HEK293 (cell line): Measurements from ENCODE around the gene LIMCH1.

Experiments used
- CTCF ChIA-PET: fragments of 350-600 bp; formaldehyde crosslinking; extraction: SDS; loops from one replicate; lab custom pipeline; 2021; ENCODE audit warnings: antibody characterized with exemption; lab: Yijun Ruan, JAX
- POLR2A ChIA-PET: fragments of 300-600 bp; formaldehyde crosslinking; extraction: SDS; loops from one replicate; lab custom pipeline; 2020; ENCODE audit warnings: antibody characterized with exemption, inconsistent platforms; lab: Yijun Ruan, JAX
- H3K27ac ChIP-seq: fragments of 200-500 bp; sonication (Bioruptor generic); 2 replicates; pipeline ENCODE4 v1.5.1; 2014; ENCODE audit warnings: low read depth, low read length, control low read depth, inconsistent platforms; ENCODE audit errors: extremely low read depth
- H3K36me3 ChIP-seq, 2 experiments: fragments of 200-500 bp in 1 of 2; sonication (Bioruptor generic) in 1 of 2; 1 replicate in 1 of 2; 2 replicates in 1 of 2; pipeline ENCODE4 v1.5.1; 2014 to 2017; ENCODE audit warnings: inconsistent platforms in 2 of 2, low read length in 2 of 2; ENCODE audit not compliant: control insufficient read depth in 2 of 2, insufficient read depth in 1 of 2
- H3K4me1 ChIP-seq: fragments of 200-500 bp; sonication (Bioruptor generic); 2 replicates; pipeline ENCODE4 v1.5.1; 2014; ENCODE audit warnings: mild to moderate bottlenecking, low read length, inconsistent platforms; ENCODE audit not compliant: control insufficient read depth, insufficient read depth
- H3K4me3 ChIP-seq: 2 replicates; pipeline ENCODE4 v1.5.1; 2011; ENCODE audit warnings: low read depth, mild to moderate bottlenecking, control low read depth, low read length, moderate library complexity
- H3K9me3 ChIP-seq: fragments of 200-500 bp; sonication (Bioruptor generic); 2 replicates; pipeline ENCODE4 v1.5.1; 2014; ENCODE audit warnings: low read depth, low read length, inconsistent platforms; ENCODE audit not compliant: control insufficient read depth, insufficient read depth
- MEIS1 ChIP-seq: sonication (generic); formaldehyde crosslinking; IDR thresholded peaks from 2 replicates; pipeline ENCODE4 v1.8.1; 2022; ENCODE audit warnings: missing genetic modification reagents, mild to moderate bottlenecking, borderline replicate concordance
- SALL2 ChIP-seq: fragments of 450-650 bp; formaldehyde crosslinking; IDR thresholded peaks from 2 replicates; pipeline ENCODE4 v1.5.0; 2017; ENCODE audit warnings: missing biosample characterization, mild to moderate bottlenecking, missing genetic modification characterization, borderline replicate concordance
- YY1 ChIP-seq: fragments of 450-650 bp; formaldehyde crosslinking; IDR thresholded peaks from 2 replicates; pipeline ENCODE4 v1.5.1; 2018; ENCODE audit warnings: missing biosample characterization, missing genetic modification characterization
- ZBTB8A ChIP-seq: fragments of 450-650 bp; formaldehyde crosslinking; IDR thresholded peaks from 2 replicates; pipeline ENCODE4 v1.5.1; 2016; ENCODE audit warnings: missing biosample characterization, missing genetic modification characterization
- ZNF133 ChIP-seq: fragments of 450-650 bp; formaldehyde crosslinking; IDR thresholded peaks from 2 replicates; pipeline ENCODE4 v1.5.1; 2016; ENCODE audit warnings: missing biosample characterization, missing genetic modification characterization
- ZNF169 ChIP-seq: fragments of 450-650 bp; formaldehyde crosslinking; IDR thresholded peaks from 2 replicates; pipeline ENCODE4 v1.5.1; 2016; ENCODE audit warnings: missing biosample characterization, missing genetic modification characterization
- ZNF324 ChIP-seq: fragments of 450-650 bp; formaldehyde crosslinking; IDR thresholded peaks from 2 replicates; pipeline ENCODE4 v1.5.1; 2016; ENCODE audit warnings: missing biosample characterization, missing genetic modification characterization
- ZNF350 ChIP-seq: fragments of 450-650 bp; formaldehyde crosslinking; IDR thresholded peaks from 2 replicates; pipeline ENCODE4 v1.5.0; 2017; ENCODE audit warnings: missing biosample characterization, mild to moderate bottlenecking, missing genetic modification characterization
- ZNF571 ChIP-seq: fragments of 450-650 bp; formaldehyde crosslinking; IDR thresholded peaks from 2 replicates; pipeline ENCODE4 v1.5.0; 2017; ENCODE audit warnings: missing biosample characterization, missing genetic modification characterization
- ZNF585B ChIP-seq: fragments of 450-650 bp; formaldehyde crosslinking; IDR thresholded peaks from 2 replicates; pipeline ENCODE4 v1.5.1; 2016; ENCODE audit warnings: missing biosample characterization, missing genetic modification characterization
- ZNF596 ChIP-seq: fragments of 450-650 bp; IDR thresholded peaks from 2 replicates; pipeline ENCODE4 v1.5.0; 2018; ENCODE audit warnings: missing biosample characterization, mild to moderate bottlenecking, missing genetic modification characterization, moderate library complexity
- ZNF623 ChIP-seq: fragments of 450-650 bp; formaldehyde crosslinking; IDR thresholded peaks from 2 replicates; pipeline ENCODE4 v1.5.1; 2016; ENCODE audit warnings: missing biosample characterization, missing genetic modification characterization
- ZNF624 ChIP-seq: fragments of 450-650 bp; formaldehyde crosslinking; IDR thresholded peaks from 2 replicates; pipeline ENCODE4 v1.5.1; 2017; ENCODE audit warnings: missing biosample characterization, missing genetic modification characterization
- ZNF707 ChIP-seq: fragments of 450-650 bp; formaldehyde crosslinking; IDR thresholded peaks from 2 replicates; pipeline ENCODE4 v1.5.1; 2016; ENCODE audit warnings: missing biosample characterization, missing genetic modification characterization
- TF ChIP-seq, protein P1 (sequence below): fragments of 450-650 bp; formaldehyde crosslinking; IDR thresholded peaks from 2 replicates; pipeline ENCODE4 v1.5.1; 2017; ENCODE audit warnings: missing biosample characterization, missing genetic modification characterization
- TF ChIP-seq, protein P2 (sequence below): fragments of 450-650 bp; formaldehyde crosslinking; IDR thresholded peaks from 2 replicates; pipeline ENCODE4 v1.5.1; 2016; ENCODE audit warnings: missing biosample characterization, missing genetic modification characterization
- TF ChIP-seq, protein P3 (sequence below): fragments of 450-650 bp; formaldehyde crosslinking; IDR thresholded peaks from 2 replicates; pipeline ENCODE4 v1.5.1; 2016; ENCODE audit warnings: missing biosample characterization, missing genetic modification characterization, low read depth
- TF ChIP-seq, protein P4 (sequence below): fragments of 450-650 bp; formaldehyde crosslinking; IDR thresholded peaks from 2 replicates; pipeline ENCODE4 v1.5.1; 2016; ENCODE audit warnings: missing biosample characterization, missing genetic modification characterization
- TF ChIP-seq, protein P5 (sequence below): fragments of 450-650 bp; formaldehyde crosslinking; IDR thresholded peaks from 2 replicates; pipeline ENCODE4 v1.5.1; 2016; ENCODE audit warnings: missing biosample characterization, missing genetic modification characterization
- TF ChIP-seq, protein P6 (sequence below): fragments of 450-650 bp; IDR thresholded peaks from 2 replicates; pipeline ENCODE4 v1.5.1; 2018; ENCODE audit warnings: missing biosample characterization, missing genetic modification characterization
- TF ChIP-seq, protein P7 (sequence below): fragments of 450-650 bp; formaldehyde crosslinking; IDR thresholded peaks from 2 replicates; pipeline ENCODE4 v1.5.1; 2016; ENCODE audit warnings: missing biosample characterization, missing genetic modification characterization

Gene LIMCH1

DNA sequence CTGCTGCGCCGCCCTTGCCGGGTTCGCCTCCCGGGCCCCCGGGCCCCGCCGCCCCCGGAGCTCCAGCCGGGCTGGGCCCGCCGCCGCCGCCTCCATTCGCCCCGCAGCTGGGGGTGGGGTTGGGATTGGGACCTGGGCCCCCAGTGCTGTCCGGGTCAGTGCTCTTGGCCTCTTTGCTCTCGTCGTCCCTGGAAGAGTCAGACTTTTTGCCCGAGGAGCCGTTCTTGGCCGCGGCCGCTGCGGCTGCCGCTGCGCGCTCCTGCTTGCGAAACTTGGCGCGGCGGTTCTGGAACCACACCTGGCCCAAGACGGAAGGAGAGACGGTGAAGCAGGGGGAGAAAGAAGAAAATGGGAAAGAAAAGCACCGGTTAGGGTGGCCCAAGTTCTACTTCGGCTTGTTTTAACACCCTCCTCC, 208.1 kb downstream of the LIMCH1 start:
- no peaks in the 10 kb centered on the region for H3K4me1 ChIP-seq
- no peaks in the 10 kb centered on the region for H3K36me3 ChIP-seq
- TF ChIP-seq ZNF324 (no peak), SALL2 (tag by site-specific recombination) (no peak)
- H3K9me3 ChIP-seq, result no peaks in the 10 kb centered on the region
- ChIA-PET CTCF (no interaction called here), POLR2A (no interaction called here)
- H3K27ac ChIP-seq, result no peak overlapping the region
- H3K4me3 ChIP-seq, result no peak overlapping the region

DNA sequence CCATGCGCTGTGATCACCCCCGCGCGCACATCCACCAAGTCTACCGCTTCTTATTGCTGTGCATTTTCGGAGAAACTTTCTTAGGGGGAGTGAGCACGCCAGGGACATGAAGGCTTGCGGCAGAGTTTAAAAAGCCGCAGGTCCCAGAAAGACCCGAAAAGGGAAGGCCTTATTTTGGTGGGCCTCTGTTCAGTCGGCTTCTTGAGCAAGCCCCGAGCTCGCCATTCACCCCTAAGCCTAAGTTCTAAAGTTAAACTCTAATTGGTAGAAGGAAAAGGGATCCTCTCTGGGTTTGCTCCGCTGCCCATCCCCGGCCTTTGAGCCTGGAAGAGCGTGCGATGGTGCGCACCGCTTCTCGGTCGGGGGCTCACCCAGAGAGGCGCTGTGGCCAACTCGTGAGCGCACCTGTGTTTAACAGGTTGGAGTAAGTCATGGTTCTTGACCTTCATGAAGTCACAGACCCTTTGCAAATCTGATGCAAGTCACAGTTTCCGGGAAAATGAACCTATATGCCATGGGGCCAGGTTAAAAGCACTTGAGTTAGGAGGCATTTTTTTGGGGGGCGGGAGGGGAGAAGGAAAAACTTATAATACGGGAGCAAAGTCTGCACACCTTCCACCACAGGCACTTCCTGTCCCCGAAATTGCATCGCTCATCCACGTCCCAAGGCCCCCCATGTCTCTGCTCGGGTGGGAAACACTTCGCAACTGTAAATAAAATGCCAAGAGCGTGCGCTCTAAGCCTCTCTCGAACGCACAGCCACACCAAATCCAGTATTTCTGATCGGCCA, 208.7 kb downstream of the LIMCH1 start:
- ChIA-PET POLR2A (no interaction called here), CTCF (interaction anchor here (1.1 kb wide), 1 partner anchor 8 kb away, joined by 3 read pairs; no protein-coding TSS in a partner anchor)
- no peak overlapping the region for H3K4me3 ChIP-seq
- no peaks in the 10 kb centered on the region for H3K4me1 ChIP-seq
- H3K36me3 ChIP-seq, result no peaks in the 10 kb centered on the region
- H3K27ac ChIP-seq, result no peak overlapping the region
- H3K9me3 ChIP-seq, result no peaks in the 10 kb centered on the region
- TF ChIP-seq ZNF624 (tag by site-specific recombination), result no peak
- no peak for TF ChIP-seq ZNF350 (tag by site-specific recombination)
- TF ChIP-seq, protein P1, sequence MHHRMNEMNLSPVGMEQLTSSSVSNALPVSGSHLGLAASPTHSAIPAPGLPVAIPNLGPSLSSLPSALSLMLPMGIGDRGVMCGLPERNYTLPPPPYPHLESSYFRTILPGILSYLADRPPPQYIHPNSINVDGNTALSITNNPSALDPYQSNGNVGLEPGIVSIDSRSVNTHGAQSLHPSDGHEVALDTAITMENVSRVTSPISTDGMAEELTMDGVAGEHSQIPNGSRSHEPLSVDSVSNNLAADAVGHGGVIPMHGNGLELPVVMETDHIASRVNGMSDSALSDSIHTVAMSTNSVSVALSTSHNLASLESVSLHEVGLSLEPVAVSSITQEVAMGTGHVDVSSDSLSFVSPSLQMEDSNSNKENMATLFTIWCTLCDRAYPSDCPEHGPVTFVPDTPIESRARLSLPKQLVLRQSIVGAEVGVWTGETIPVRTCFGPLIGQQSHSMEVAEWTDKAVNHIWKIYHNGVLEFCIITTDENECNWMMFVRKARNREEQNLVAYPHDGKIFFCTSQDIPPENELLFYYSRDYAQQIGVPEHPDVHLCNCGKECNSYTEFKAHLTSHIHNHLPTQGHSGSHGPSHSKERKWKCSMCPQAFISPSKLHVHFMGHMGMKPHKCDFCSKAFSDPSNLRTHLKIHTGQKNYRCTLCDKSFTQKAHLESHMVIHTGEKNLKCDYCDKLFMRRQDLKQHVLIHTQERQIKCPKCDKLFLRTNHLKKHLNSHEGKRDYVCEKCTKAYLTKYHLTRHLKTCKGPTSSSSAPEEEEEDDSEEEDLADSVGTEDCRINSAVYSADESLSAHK, result no peak
- no peak for TF ChIP-seq ZNF585B (tag by site-specific recombination)
- TF ChIP-seq ZNF596 (tag by site-specific recombination), result no peak
- TF ChIP-seq ZNF707 (tag by site-specific recombination), result no peak
- TF ChIP-seq ZNF571 (tag by site-specific recombination), result no peak
- TF ChIP-seq ZNF169 (tag by site-specific recombination), result no peak
- TF ChIP-seq MEIS1, result no peak
- TF ChIP-seq, protein P2, sequence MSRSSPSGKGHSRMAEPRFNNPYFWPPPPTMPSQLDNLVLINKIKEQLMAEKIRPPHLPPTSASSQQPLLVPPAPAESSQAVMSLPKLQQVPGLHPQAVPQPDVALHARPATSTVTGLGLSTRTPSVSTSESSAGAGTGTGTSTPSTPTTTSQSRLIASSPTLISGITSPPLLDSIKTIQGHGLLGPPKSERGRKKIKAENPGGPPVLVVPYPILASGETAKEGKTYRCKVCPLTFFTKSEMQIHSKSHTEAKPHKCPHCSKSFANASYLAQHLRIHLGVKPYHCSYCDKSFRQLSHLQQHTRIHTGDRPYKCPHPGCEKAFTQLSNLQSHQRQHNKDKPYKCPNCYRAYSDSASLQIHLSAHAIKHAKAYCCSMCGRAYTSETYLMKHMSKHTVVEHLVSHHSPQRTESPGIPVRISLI (tag by site-specific recombination), result no peak
- TF ChIP-seq, protein P3, sequence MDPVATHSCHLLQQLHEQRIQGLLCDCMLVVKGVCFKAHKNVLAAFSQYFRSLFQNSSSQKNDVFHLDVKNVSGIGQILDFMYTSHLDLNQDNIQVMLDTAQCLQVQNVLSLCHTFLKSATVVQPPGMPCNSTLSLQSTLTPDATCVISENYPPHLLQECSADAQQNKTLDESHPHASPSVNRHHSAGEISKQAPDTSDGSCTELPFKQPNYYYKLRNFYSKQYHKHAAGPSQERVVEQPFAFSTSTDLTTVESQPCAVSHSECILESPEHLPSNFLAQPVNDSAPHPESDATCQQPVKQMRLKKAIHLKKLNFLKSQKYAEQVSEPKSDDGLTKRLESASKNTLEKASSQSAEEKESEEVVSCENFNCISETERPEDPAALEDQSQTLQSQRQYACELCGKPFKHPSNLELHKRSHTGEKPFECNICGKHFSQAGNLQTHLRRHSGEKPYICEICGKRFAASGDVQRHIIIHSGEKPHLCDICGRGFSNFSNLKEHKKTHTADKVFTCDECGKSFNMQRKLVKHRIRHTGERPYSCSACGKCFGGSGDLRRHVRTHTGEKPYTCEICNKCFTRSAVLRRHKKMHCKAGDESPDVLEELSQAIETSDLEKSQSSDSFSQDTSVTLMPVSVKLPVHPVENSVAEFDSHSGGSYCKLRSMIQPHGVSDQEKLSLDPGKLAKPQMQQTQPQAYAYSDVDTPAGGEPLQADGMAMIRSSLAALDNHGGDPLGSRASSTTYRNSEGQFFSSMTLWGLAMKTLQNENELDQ (tag by site-specific recombination), result no peak
- no peak for TF ChIP-seq YY1 (tag by site-specific recombination)
- no peak for TF ChIP-seq ZNF623 (tag by site-specific recombination)
- TF ChIP-seq, protein P4, sequence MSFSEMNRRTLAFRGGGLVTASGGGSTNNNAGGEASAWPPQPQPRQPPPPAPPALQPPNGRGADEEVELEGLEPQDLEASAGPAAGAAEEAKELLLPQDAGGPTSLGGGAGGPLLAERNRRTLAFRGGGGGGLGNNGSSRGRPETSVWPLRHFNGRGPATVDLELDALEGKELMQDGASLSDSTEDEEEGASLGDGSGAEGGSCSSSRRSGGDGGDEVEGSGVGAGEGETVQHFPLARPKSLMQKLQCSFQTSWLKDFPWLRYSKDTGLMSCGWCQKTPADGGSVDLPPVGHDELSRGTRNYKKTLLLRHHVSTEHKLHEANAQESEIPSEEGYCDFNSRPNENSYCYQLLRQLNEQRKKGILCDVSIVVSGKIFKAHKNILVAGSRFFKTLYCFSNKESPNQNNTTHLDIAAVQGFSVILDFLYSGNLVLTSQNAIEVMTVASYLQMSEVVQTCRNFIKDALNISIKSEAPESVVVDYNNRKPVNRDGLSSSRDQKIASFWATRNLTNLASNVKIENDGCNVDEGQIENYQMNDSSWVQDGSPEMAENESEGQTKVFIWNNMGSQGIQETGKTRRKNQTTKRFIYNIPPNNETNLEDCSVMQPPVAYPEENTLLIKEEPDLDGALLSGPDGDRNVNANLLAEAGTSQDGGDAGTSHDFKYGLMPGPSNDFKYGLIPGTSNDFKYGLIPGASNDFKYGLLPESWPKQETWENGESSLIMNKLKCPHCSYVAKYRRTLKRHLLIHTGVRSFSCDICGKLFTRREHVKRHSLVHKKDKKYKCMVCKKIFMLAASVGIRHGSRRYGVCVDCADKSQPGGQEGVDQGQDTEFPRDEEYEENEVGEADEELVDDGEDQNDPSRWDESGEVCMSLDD (tag by site-specific recombination), result no peak
- TF ChIP-seq ZBTB8A (tag by site-specific recombination), result no peak
- TF ChIP-seq, protein P5, sequence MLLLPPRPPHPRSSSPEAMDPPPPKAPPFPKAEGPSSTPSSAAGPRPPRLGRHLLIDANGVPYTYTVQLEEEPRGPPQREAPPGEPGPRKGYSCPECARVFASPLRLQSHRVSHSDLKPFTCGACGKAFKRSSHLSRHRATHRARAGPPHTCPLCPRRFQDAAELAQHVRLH, result no peak
- no peak for TF ChIP-seq ZNF133
- TF ChIP-seq, protein P6, sequence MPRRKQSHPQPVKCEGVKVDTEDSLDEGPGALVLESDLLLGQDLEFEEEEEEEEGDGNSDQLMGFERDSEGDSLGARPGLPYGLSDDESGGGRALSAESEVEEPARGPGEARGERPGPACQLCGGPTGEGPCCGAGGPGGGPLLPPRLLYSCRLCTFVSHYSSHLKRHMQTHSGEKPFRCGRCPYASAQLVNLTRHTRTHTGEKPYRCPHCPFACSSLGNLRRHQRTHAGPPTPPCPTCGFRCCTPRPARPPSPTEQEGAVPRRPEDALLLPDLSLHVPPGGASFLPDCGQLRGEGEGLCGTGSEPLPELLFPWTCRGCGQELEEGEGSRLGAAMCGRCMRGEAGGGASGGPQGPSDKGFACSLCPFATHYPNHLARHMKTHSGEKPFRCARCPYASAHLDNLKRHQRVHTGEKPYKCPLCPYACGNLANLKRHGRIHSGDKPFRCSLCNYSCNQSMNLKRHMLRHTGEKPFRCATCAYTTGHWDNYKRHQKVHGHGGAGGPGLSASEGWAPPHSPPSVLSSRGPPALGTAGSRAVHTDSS (tag by site-specific recombination), result no peak
- TF ChIP-seq, protein P7, sequence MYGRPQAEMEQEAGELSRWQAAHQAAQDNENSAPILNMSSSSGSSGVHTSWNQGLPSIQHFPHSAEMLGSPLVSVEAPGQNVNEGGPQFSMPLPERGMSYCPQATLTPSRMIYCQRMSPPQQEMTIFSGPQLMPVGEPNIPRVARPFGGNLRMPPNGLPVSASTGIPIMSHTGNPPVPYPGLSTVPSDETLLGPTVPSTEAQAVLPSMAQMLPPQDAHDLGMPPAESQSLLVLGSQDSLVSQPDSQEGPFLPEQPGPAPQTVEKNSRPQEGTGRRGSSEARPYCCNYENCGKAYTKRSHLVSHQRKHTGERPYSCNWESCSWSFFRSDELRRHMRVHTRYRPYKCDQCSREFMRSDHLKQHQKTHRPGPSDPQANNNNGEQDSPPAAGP, result no peak
